PC-3 (cell line): ENCODE data around the gene SPOCD1.

ENCODE experiments used
- EZH2phosphoT487 ChIP-seq: fragments of 300-600 bp; sonication (generic); IDR thresholded peaks from 2 replicates; pipeline ENCODE4 v1.6.1; 2018; ENCODE audit warnings: mild to moderate bottlenecking, antibody characterized with exemption, low read length, borderline replicate concordance
- TF ChIP-seq, protein P1 (sequence below): fragments of 300-600 bp; sonication (generic); conservative IDR thresholded peaks from 2 replicates; pipeline ENCODE4 v1.5.1; 2017; ENCODE audit warnings: antibody characterized with exemption, low read depth, mild to moderate bottlenecking, low read length

DNA sequence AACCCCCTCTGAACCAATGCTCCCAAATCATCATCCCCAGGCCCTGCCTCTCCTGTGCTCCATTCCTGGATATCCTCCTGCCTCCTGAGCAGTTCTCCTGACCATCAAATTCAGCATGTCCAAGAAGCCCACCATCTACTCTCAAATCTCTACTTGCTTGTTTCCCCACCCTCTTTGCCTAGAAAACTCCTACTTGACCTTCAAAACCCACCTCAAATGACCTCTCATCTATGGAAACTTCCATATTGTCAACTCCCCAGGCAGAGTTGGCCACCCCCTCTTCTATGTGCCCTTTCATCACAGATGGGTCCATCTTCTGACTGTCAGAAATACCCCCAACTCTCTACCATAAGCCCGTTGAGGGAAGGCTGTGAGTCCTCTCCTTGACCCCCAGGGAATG lies 68.5 kb downstream of the SPOCD1 start:
- TF ChIP-seq, protein P1, sequence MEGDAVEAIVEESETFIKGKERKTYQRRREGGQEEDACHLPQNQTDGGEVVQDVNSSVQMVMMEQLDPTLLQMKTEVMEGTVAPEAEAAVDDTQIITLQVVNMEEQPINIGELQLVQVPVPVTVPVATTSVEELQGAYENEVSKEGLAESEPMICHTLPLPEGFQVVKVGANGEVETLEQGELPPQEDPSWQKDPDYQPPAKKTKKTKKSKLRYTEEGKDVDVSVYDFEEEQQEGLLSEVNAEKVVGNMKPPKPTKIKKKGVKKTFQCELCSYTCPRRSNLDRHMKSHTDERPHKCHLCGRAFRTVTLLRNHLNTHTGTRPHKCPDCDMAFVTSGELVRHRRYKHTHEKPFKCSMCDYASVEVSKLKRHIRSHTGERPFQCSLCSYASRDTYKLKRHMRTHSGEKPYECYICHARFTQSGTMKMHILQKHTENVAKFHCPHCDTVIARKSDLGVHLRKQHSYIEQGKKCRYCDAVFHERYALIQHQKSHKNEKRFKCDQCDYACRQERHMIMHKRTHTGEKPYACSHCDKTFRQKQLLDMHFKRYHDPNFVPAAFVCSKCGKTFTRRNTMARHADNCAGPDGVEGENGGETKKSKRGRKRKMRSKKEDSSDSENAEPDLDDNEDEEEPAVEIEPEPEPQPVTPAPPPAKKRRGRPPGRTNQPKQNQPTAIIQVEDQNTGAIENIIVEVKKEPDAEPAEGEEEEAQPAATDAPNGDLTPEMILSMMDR, result no peak
- TF ChIP-seq EZH2phosphoT487, result no peak
